Measurements from ENCODE around the gene IMPG2.

IMPG2 gene

DNA sequence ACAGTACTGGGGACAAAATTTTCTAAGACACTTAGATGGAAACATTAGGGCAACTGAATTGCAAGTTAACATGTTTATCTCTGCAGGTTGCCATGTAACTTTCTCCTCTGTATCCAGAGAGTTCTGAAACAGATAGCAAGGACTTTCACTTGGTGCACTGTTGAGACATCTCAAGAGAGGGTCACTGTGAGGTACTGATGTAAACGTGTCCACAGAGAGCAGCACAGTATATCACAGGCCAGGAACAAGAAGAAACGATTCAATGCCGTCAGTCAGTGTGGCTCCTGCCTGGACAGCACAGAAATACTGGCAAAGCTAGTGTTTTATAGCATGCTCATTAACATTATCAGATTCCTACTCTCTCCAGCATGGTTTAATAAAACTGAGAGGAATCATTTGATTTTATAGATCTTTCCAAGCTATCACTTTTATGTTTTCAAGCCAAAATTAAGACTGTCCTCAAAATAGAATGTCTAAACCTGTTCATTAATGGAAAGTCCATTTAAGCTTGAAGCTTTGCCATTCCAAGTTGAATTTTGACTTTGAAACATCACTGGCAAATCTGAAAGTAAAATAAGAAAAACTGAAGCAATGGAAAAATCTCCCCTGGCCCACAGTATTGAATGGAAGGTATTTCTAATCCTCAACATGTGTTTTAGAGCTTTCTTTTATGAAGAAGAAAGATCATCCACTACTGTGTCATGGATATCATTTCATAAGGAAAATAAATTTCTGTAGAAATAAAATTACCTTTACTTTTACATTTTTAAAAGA, 102.7 kb downstream of the IMPG2 start:
- no peaks in the 10 kb centered on the region for H3K36me3 Mint-ChIP-seq (ENCODE audit: insufficient read depth)
- no peak overlapping the region for H3K27ac Mint-ChIP-seq (ENCODE audit: low read depth)
- H3K9me3 Mint-ChIP-seq, result no peaks in the 10 kb centered on the region
- no peak for ATAC-seq (replicated peaks; ENCODE audit: extremely low read depth, poor library complexity, severe bottlenecking)
- H3K4me3 Mint-ChIP-seq, result no peak overlapping the region
- H3K4me1 Mint-ChIP-seq, result no peaks in the 10 kb centered on the region
- no peak for DNase-seq (ENCODE audit: low spot score in 2 of 2)
- no peaks in the 10 kb centered on the region for H3K27me3 Mint-ChIP-seq

- no peak for ATAC-seq (replicated peaks; ENCODE audit: extremely low read depth, poor library complexity, severe bottlenecking)
- no peaks in the 10 kb centered on the region for H3K4me1 Mint-ChIP-seq
- H3K9me3 Mint-ChIP-seq, result no peaks in the 10 kb centered on the region
- no peak overlapping the region for H3K4me3 Mint-ChIP-seq
- H3K36me3 Mint-ChIP-seq (ENCODE audit: insufficient read depth), result no peaks in the 10 kb centered on the region
- DNase-seq (ENCODE audit: low spot score in 2 of 2), result no peak
- no peaks in the 10 kb centered on the region for H3K27me3 Mint-ChIP-seq
- no peak overlapping the region for H3K27ac Mint-ChIP-seq (ENCODE audit: low read depth)
Measured at GRCh38 chr3:101216710-101217465, 103.5 kb downstream of the IMPG2 start.

- H3K9me3 Mint-ChIP-seq, result no peaks in the 10 kb centered on the region
- H3K4me3 Mint-ChIP-seq, result no peak overlapping the region
- peaks cover 7% of the 10 kb centered on the region for H3K27me3 Mint-ChIP-seq
- H3K27ac Mint-ChIP-seq (ENCODE audit: low read depth), result no peak overlapping the region
- ATAC-seq (replicated peaks; ENCODE audit: extremely low read depth, poor library complexity, severe bottlenecking), result no peak
- no peaks in the 10 kb centered on the region for H3K36me3 Mint-ChIP-seq (ENCODE audit: insufficient read depth)
- DNase-seq (ENCODE audit: low spot score in 2 of 2), result no peak
- H3K4me1 Mint-ChIP-seq, result no peaks in the 10 kb centered on the region
Measured at GRCh38 chr3:101212730-101213129, 107.6 kb downstream of the IMPG2 start.

DNA sequence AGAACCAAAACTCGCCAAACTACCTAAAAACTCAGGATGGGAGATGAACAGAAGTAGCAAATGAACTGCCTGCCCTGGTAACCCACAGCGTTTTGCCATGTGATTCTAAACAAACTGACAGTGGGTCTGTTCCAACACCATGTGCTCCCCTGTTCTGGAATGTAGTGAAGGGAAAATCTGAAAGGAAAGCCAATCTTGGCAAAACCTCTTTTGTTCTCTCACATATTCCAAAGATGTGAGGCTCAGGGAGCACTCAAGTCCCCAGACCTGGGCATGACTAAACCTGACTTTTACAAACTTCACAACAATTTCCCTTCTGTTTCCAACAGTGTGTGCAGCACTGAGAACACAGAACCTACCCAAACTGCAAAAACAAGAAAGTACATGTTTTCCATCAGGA, 116.1 kb downstream of the IMPG2 start:
- no peaks in the 10 kb centered on the region for H3K36me3 Mint-ChIP-seq (ENCODE audit: insufficient read depth)
- H3K27me3 Mint-ChIP-seq, result peaks cover 69% of the 10 kb centered on the region
- H3K4me1 Mint-ChIP-seq, result no peaks in the 10 kb centered on the region
- DNase-seq (ENCODE audit: low spot score in 2 of 2) (no peak), ATAC-seq (replicated peaks; ENCODE audit: extremely low read depth, poor library complexity, severe bottlenecking) (no peak)
- no peaks in the 10 kb centered on the region for H3K9me3 Mint-ChIP-seq
- no peak overlapping the region for H3K4me3 Mint-ChIP-seq
- H3K27ac Mint-ChIP-seq (ENCODE audit: low read depth), result no peak overlapping the region

DNA sequence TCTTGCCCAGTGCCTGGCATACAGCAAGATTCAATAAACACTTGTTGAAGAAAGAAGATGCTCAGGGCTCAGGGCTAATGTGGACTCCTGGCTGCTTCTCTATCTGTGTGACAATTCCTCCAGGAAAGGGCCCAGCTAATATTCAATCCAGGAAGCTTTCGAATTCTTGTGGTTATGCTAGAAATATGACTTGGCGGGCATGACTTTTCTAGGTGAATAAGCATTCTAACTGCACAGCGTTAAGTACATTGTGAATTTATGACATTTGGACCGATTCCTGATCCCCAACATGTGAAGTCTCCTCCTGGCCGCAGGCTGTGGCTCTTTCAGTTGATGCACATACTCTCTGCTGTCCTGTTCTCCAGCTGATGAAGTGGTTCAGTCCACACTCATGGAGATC, 117.0 kb downstream of the IMPG2 start:
- no peaks in the 10 kb centered on the region for H3K4me1 Mint-ChIP-seq
- no peak for DNase-seq (ENCODE audit: low spot score in 2 of 2)
- no peak overlapping the region for H3K4me3 Mint-ChIP-seq
- H3K27ac Mint-ChIP-seq (ENCODE audit: low read depth), result no peak overlapping the region
- H3K9me3 Mint-ChIP-seq, result no peaks in the 10 kb centered on the region
- H3K36me3 Mint-ChIP-seq (ENCODE audit: insufficient read depth), result no peaks in the 10 kb centered on the region
- H3K27me3 Mint-ChIP-seq, result peaks cover 68% of the 10 kb centered on the region
- ATAC-seq (replicated peaks; ENCODE audit: extremely low read depth, poor library complexity, severe bottlenecking), result no peak

- H3K36me3 Mint-ChIP-seq (ENCODE audit: insufficient read depth), result no peaks in the 10 kb centered on the region
- no peak overlapping the region for H3K4me3 Mint-ChIP-seq
- H3K27ac Mint-ChIP-seq (ENCODE audit: low read depth), result no peak overlapping the region
- ATAC-seq (replicated peaks; ENCODE audit: extremely low read depth, poor library complexity, severe bottlenecking) (no peak), DNase-seq (ENCODE audit: low spot score in 2 of 2) (no peak)
- H3K9me3 Mint-ChIP-seq, result no peaks in the 10 kb centered on the region
- no peaks in the 10 kb centered on the region for H3K4me1 Mint-ChIP-seq
- H3K27me3 Mint-ChIP-seq, result peaks cover 61% of the 10 kb centered on the region
Measured at GRCh38 chr3:101202640-101203039, 117.7 kb downstream of the IMPG2 start.

- DNase-seq (ENCODE audit: low spot score in 2 of 2) (no peak), ATAC-seq (replicated peaks; ENCODE audit: extremely low read depth, poor library complexity, severe bottlenecking) (no peak)
- no peak overlapping the region for H3K4me3 Mint-ChIP-seq
- peaks cover 58% of the 10 kb centered on the region for H3K27me3 Mint-ChIP-seq
- no peaks in the 10 kb centered on the region for H3K36me3 Mint-ChIP-seq (ENCODE audit: insufficient read depth)
- H3K4me1 Mint-ChIP-seq, result no peaks in the 10 kb centered on the region
- no peak overlapping the region for H3K27ac Mint-ChIP-seq (ENCODE audit: low read depth)
- no peaks in the 10 kb centered on the region for H3K9me3 Mint-ChIP-seq
Measured at GRCh38 chr3:101200461-101200860, 119.9 kb downstream of the IMPG2 start.

- no peak for ATAC-seq (replicated peaks; ENCODE audit: extremely low read depth, poor library complexity, severe bottlenecking)
- Mint-ChIP-seq H3K27ac (ENCODE audit: low read depth) (no peak overlapping the region), H3K27me3 (peaks cover 34% of the 10 kb centered on the region), H3K4me1 (no peaks in the 10 kb centered on the region), H3K4me3 (no peak overlapping the region), H3K36me3 (ENCODE audit: insufficient read depth) (no peaks in the 10 kb centered on the region), H3K9me3 (no peaks in the 10 kb centered on the region)
- no peak for DNase-seq (ENCODE audit: low spot score in 2 of 2)
Measured at GRCh38 chr3:101195951-101196713, 124.2 kb downstream of the IMPG2 start.

DNA sequence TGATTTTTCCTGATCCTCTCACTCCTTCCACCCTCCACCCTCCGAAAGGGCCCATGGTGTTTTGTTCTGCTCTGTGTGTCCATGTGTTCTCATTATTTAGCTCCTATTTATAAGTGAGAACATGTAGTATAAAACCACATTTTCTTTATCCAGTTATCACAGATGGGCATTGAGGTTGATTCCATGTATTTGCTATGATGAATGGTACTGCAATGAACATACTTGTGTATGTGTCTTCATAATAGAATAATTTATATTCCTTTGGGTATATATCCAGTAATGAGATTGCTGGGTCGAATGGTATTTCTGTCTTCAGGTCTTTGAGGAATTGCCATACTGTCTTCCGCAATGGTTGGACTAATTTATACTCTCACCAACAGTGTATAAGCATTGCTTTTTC, 126.0 kb downstream of the IMPG2 start:
- Mint-ChIP-seq H3K4me1 (no peaks in the 10 kb centered on the region), H3K36me3 (ENCODE audit: insufficient read depth) (no peaks in the 10 kb centered on the region), H3K27ac (ENCODE audit: low read depth) (no peak overlapping the region), H3K27me3 (peaks cover 28% of the 10 kb centered on the region), H3K9me3 (no peaks in the 10 kb centered on the region), H3K4me3 (no peak overlapping the region)
- ATAC-seq (replicated peaks; ENCODE audit: extremely low read depth, poor library complexity, severe bottlenecking) (no peak), DNase-seq (ENCODE audit: low spot score in 2 of 2) (no peak)

- H3K36me3 Mint-ChIP-seq (ENCODE audit: insufficient read depth), result no peaks in the 10 kb centered on the region
- no peaks in the 10 kb centered on the region for H3K4me1 Mint-ChIP-seq
- ATAC-seq (replicated peaks; ENCODE audit: extremely low read depth, poor library complexity, severe bottlenecking) (no peak), DNase-seq (ENCODE audit: low spot score in 2 of 2) (no peak)
- H3K9me3 Mint-ChIP-seq, result no peaks in the 10 kb centered on the region
- peaks cover 32% of the 10 kb centered on the region for H3K27me3 Mint-ChIP-seq
- no peak overlapping the region for H3K27ac Mint-ChIP-seq (ENCODE audit: low read depth)
- H3K4me3 Mint-ChIP-seq, result no peak overlapping the region
Measured at GRCh38 chr3:101193957-101194356, 126.4 kb downstream of the IMPG2 start.

DNA sequence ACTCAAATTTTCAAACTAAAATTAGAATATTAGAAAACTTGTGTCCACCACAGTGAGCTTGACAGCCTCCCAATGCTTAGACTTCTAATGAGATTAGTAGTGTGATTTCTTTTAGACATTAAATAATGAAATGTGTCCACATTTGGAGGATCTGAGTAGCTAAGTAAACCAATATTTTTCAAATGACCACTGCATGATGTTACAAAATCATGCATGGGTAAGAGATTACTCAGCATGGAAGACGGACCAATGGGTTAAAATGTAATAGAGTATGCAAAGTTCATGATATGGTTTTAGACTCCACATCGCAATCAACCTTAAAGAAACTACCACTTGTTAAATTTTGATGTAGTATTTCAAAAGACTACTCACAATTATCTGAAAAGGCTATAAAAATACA, 130.6 kb downstream of the IMPG2 start:
- Mint-ChIP-seq H3K4me1 (no peaks in the 10 kb centered on the region), H3K27ac (ENCODE audit: low read depth) (no peak overlapping the region), H3K9me3 (no peaks in the 10 kb centered on the region), H3K27me3 (peaks cover 51% of the 10 kb centered on the region), H3K36me3 (ENCODE audit: insufficient read depth) (no peaks in the 10 kb centered on the region), H3K4me3 (no peak overlapping the region)
- DNase-seq (ENCODE audit: low spot score in 2 of 2), result no peak
- no peak for ATAC-seq (replicated peaks; ENCODE audit: extremely low read depth, poor library complexity, severe bottlenecking)

- no peaks in the 10 kb centered on the region for H3K9me3 Mint-ChIP-seq
- peaks cover 45% of the 10 kb centered on the region for H3K27me3 Mint-ChIP-seq
- no peak overlapping the region for H3K4me3 Mint-ChIP-seq
Measured at GRCh38 chr3:101189176-101189575, 131.2 kb downstream of the IMPG2 start.

More at GRCh38 chr3:101189176-101189575, 131.2 kb downstream of the IMPG2 start:
- no peak overlapping the region for H3K27ac Mint-ChIP-seq (ENCODE audit: low read depth)
- DNase-seq (ENCODE audit: low spot score in 2 of 2) (no peak), ATAC-seq (replicated peaks; ENCODE audit: extremely low read depth, poor library complexity, severe bottlenecking) (no peak)
- no peaks in the 10 kb centered on the region for H3K36me3 Mint-ChIP-seq (ENCODE audit: insufficient read depth)
- no peaks in the 10 kb centered on the region for H3K4me1 Mint-ChIP-seq

All from central memory CD8-positive, alpha-beta T cell (primary cell).